Chondrocyte (in vitro differentiated cells): ENCODE data around the gene PBXIP1. TPM values are rescaled to one million over a fixed set of nuclear protein-coding genes. Genes with fewer than 3 reads are reported as not detected.

Source experiments
- DNase-seq: peaks from one replicate; pipeline ENCODE4 v3.0.0; 2021; ENCODE audit warnings: mixed read lengths, low spot score
- H3K27ac Mint-ChIP-seq: one replicate; pipeline ENCODE4 v1.8.0; 2021; ENCODE audit warnings: mild to moderate bottlenecking, moderate library complexity, mixed read lengths; ENCODE audit not compliant: unreplicated experiment
- H3K27me3 Mint-ChIP-seq: 2 replicates; pipeline ENCODE4 v1.8.0; 2021; ENCODE audit warnings: low read depth, mixed read lengths
- H3K36me3 Mint-ChIP-seq: 2 replicates; pipeline ENCODE4 v1.8.0; 2021; ENCODE audit warnings: low read depth, mixed read lengths
- H3K4me1 Mint-ChIP-seq: 2 replicates; pipeline ENCODE4 v1.8.0; 2021; ENCODE audit warnings: low read depth, mild to moderate bottlenecking, mixed read lengths
- H3K4me3 Mint-ChIP-seq: one replicate; pipeline ENCODE4 v1.8.0; 2021; ENCODE audit warnings: mild to moderate bottlenecking, moderate library complexity, mixed read lengths; ENCODE audit not compliant: unreplicated experiment
- H3K9me3 Mint-ChIP-seq: 2 replicates; pipeline ENCODE4 v1.8.0; 2021; ENCODE audit warnings: low read depth, mixed read lengths
- CTCF ChIP-seq: fragments of 200-600 bp; sonication (generic); IDR thresholded peaks from 2 replicates; pipeline ENCODE4 v1.5.0; 2021; ENCODE audit warnings: antibody characterized with exemption, mild to moderate bottlenecking, moderate library complexity
- total RNA-seq: library from RNA; stranded (reverse); gene quantifications from 3 replicates; pipeline ENCODE4 v1.2.1, GENCODE V29; 2021

The PBXIP1 gene
- total RNA-seq, 1 donor from 2014 or later: 57.1 TPM

GRCh38 chr1:154972517-154973343 is 16.8 kb upstream of the PBXIP1 start:
- Mint-ChIP-seq H3K4me1 (peaks cover 48% of the 10 kb centered on the region), H3K4me3 (no peak overlapping the region), H3K27ac (no peak overlapping the region), H3K27me3 (no peaks in the 10 kb centered on the region), H3K9me3 (no peaks in the 10 kb centered on the region), H3K36me3 (peaks cover 9% of the 10 kb centered on the region)
- DNase-seq: no peak
- no peak for TF ChIP-seq CTCF

- DNase-seq: no peak
- no peaks in the 10 kb centered on the region for H3K27me3 Mint-ChIP-seq
Measured at GRCh38 chr1:154972213-154972516, 16.3 kb upstream of the PBXIP1 start.

GRCh38 chr1:154971341-154971998 is 15.6 kb upstream of the PBXIP1 start:
- no peaks in the 10 kb centered on the region for H3K9me3 Mint-ChIP-seq
- peaks cover 9% of the 10 kb centered on the region for H3K36me3 Mint-ChIP-seq
- no peak overlapping the region for H3K27ac Mint-ChIP-seq
- no peak for DNase-seq
- TF ChIP-seq CTCF: no peak
- no peak overlapping the region for H3K4me3 Mint-ChIP-seq
- peaks cover 52% of the 10 kb centered on the region for H3K4me1 Mint-ChIP-seq
- H3K27me3 Mint-ChIP-seq: no peaks in the 10 kb centered on the region

More at GRCh38 chr1:154972213-154972516, 16.3 kb upstream of the PBXIP1 start:
- Mint-ChIP-seq H3K4me3 (no peak overlapping the region), H3K36me3 (peaks cover 9% of the 10 kb centered on the region), H3K9me3 (no peaks in the 10 kb centered on the region), H3K4me1 (peaks cover 51% of the 10 kb centered on the region), H3K27ac (no peak overlapping the region)
- TF ChIP-seq CTCF: no peak

- Mint-ChIP-seq H3K9me3 (no peaks in the 10 kb centered on the region), H3K27me3 (no peaks in the 10 kb centered on the region), H3K4me3 (no peak within 1 kb of the TSS), H3K4me1 (peaks cover 52% of the 10 kb centered on the region), H3K27ac (no peak within 1 kb of the TSS), H3K36me3 (peaks cover 9% of the 10 kb centered on the region)
- TF ChIP-seq CTCF: no peak
- DNase-seq: peak; percentile 99
Measured at GRCh38 chr1:154970631-154971340, 14.9 kb upstream of the PBXIP1 start, which contains the start of gene SHC1. Gene SHC1, minus strand, starts transcription at chr1:154970747. Its CDS starts 221 bp downstream, at chr1:154970526.

- peaks cover 52% of the 10 kb centered on the region for H3K4me1 Mint-ChIP-seq
- H3K27ac Mint-ChIP-seq: no peak overlapping the region
- H3K9me3 Mint-ChIP-seq: no peaks in the 10 kb centered on the region
- no peak overlapping the region for H3K4me3 Mint-ChIP-seq
- TF ChIP-seq CTCF: no peak
- no peaks in the 10 kb centered on the region for H3K27me3 Mint-ChIP-seq
- H3K36me3 Mint-ChIP-seq: peaks cover 15% of the 10 kb centered on the region
- DNase-seq: no peak
Measured at GRCh38 chr1:154969860-154970452, 14.1 kb upstream of the PBXIP1 start.
